HG02852 (cell line): ENCODE data around the gene KCNK18.
"Not testable (repeated sequence)": the region's sequence is repeated elsewhere in the genome, so short reads cannot be mapped to it uniquely, and the experiment has no call there.

Source experiments
- ATAC-seq: cut with Tn5 transposase; IDR thresholded peaks from one replicate; pipeline ENCODE4 v1.9.1; 2021; ENCODE audit warnings: mild to moderate bottlenecking, moderate library complexity; ENCODE audit not compliant: unreplicated experiment

KCNK18 gene

GRCh38 chr10:117218654-117219053, 21.4 kb downstream of the KCNK18 start:
- ATAC-seq: no peak

DNA sequence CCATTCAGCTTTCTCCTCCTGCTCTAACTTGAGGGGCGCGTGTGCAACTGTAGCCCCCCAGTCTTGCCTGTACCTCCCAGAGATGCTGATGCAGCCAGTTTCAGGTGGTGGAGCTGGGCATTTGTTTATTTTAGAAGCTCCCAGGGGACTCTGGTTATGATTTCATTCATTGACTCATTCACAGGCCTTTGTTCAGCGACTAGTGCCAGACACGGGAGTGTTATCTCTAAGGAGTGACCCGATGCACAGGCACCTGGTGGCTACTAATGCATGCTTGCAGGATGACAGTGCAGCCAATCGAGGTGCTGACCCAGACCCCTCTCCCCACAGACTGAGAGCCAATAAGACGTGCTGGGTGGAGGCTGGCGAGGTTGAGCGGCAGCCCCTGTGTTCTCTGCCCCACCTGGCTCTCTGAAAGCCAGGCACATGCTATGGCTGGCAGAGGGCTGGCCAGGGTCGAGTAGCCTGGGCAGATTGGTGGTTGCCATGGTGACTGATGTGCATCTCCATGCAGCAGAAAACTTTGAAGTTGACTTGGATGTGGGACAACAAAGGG, 23.9 kb downstream of the KCNK18 start:
- ATAC-seq: no peak

GRCh38 chr10:117222552-117222951, 25.3 kb downstream of the KCNK18 start:
- ATAC-seq: no peak

GRCh38 chr10:117222976-117223692, 25.8 kb downstream of the KCNK18 start:
- no peak for ATAC-seq

GRCh38 chr10:117223693-117224430, 26.6 kb downstream of the KCNK18 start:
- ATAC-seq: no peak

DNA sequence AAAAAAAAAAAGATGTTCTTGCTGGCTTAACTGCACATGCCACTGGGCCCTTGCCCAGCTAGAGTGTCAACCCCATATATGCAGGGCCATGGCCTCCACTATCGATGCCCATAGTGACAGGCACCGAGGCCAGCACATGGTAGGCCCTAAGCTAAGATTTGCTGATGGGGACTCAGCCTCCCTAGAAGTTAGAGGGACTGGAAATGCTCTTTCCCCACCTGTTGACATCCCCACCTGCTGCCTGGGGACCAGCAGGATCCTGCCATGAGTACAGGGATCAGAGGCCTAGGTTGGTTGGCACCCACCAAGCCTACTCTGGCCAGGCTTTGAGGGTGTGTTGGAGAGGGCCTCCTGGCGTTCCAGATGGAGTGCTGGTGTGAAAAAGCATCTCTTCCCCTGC, 27.6 kb downstream of the KCNK18 start:
- ATAC-seq: no peak

DNA sequence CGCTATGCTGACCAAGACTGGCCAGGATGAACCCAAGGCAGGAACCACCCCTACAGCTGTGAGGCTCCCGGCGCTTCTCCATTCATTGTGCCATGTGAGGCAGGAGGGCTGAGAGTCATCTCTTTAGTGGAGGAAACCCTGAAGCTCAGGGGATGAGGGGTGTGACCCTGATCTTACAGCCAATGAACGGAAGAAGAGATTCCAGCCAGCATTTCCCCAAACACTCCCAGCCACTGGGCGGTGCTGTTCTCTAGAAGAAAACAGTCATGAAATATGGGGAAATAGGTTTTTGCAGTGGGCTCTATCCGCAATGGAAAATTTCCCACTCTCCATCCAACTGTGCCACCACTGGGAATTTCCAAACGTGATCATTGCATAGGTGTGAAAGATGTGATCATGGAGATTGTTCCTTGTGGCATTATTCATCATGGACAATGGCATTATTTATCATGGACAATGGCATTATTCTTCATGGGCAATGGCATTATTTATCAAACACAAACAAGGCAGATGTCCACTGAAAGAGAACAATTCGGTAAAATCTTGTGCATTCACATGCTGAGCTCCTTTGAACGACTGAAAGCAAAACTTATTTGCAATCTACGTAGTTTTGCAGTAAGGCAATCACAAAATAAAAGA, 29.6 kb downstream of the KCNK18 start:
- ATAC-seq: no peak

GRCh38 chr10:117228210-117228609, 30.9 kb downstream of the KCNK18 start:
- ATAC-seq: no peak

GRCh38 chr10:117230107-117230506, 32.8 kb downstream of the KCNK18 start:
- not testable (repeated sequence) for ATAC-seq

GRCh38 chr10:117237401-117237991, 40.2 kb downstream of the KCNK18 start:
- ATAC-seq: no peak

- ATAC-seq: no peak
Measured at GRCh38 chr10:117239051-117239450, 41.8 kb downstream of the KCNK18 start.

DNA sequence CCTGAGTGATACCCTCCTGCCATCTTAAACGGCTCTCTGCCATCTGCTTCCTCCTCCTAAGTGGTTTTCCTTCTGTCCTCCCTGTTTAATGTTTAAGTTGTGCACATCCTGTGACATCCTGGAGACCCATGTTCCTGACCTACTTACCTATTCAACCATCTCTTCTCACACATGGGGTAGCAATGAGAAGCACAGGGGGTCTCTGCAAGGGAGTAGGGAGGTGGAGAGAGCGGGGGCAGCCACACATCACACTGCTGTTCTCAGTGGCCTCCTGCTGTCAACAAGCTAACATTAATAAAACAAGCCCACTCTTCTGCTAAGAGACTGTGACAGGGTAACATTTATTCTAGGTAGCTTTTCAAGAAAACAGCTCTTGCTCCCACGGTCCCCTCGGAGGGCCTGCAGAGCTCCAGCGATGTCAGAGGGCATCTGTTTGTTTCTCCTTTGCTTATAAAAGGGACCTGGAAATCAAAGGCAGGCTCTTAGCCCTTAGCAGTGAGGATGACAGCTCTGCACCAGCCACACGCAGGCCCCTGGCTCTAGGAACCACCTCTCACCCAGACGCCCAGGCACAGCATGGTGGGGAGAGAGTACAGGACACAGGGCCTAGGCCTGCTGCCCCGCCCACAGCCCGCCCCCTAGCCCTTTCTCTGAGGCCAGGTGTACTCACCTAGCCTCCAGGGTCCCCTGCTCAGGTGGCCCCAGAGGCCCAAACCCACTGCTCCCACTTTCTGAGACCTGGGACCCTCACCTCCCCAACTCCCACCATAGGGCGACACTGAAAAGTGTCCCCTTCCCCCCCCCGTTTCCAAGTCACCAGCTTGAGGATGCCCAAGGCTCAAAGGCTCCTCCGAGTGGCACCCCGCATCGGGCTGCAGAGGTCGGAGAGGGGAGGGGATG, 42.7 kb downstream of the KCNK18 start:
- ATAC-seq: no peak

GRCh38 chr10:117240621-117241529, 43.6 kb downstream of the KCNK18 start, which contains the start of gene SLC18A2:
SLC18A2 (plus strand) TSS chr10:117241114; CDS start chr10:117241694, 580 bp downstream.
- no peak for ATAC-seq

DNA sequence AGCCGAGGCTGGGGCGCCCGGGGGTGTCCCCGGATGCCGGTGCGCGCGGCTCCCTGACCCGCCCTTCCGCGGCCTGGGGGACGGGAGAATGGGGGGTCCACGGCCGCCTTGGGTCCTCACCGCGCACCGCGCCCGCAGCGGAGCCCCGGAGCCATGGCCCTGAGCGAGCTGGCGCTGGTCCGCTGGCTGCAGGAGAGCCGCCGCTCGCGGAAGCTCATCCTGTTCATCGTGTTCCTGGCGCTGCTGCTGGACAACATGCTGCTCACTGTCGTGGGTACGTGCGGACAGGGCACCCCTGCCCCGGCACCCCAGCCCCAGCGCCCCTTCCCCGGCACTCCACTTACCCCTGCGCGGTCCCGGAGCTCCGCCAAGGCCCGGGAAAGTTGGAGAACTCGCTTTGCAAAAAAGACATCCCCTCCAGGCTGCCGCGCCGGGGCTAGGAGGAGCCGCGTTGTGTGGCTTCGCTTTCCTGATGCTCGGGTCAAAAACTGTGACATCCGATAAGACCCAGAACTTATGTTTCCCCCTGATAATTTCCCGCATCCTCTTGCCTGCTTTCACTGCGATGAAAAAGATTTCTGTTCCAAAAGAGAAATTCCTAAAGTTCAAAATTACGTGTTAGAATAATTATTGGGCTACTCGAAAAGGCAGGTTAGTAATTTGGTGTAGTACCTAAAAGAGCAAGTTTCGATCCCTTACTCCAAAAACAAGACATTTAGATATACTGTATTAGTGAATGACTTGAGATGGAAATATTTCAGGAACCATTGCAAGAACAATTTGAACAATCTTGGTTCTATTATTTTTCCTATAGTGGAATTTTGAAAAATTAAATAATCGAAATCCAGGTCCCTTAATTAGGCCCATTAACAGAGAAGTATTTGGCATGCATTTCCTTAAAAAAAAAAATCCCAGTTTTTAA, 44.5 kb downstream of the KCNK18 start:
- no peak for ATAC-seq

GRCh38 chr10:117242463-117242832, 45.2 kb downstream of the KCNK18 start:
- no peak for ATAC-seq

- no peak for ATAC-seq
Measured at GRCh38 chr10:117246997-117247671, 49.8 kb downstream of the KCNK18 start.

DNA sequence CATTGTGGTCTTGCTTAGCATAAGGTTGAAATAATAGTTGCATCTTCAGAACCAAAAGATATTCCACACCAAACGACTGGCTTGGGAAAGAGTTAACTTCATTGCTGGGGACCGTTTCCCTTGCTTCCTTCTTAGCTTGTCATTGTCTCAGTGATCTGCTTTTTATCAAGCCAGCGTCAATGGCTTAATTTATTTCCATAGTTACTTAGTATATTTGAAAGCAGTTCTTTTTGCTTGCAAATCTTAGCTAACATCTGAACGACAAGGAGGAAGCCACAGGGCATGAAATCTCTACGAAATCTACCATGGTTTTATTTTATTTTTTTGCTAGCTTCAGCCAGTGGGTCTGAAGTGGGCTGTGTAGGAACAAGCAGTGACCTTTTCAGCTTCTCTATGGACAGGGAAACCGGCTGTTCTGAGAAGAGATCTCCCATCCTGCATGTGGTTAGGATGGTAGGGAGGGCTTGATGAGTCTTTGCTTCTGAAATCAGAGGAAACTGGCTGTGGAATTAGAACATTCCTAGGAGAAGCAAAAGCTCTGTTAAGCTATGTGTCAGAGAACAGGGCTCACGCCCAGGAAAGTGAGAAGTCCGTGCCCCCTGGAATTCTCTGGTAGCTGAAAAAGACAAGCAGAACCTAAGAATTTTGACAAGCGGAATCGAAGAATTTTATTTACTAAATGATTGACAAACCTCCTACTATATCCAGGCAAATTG, 51.6 kb downstream of the KCNK18 start:
- ATAC-seq: no peak
